Tongue (tissue), 2 donors: ENCODE measurements around the gene CPNE7. TPM values are rescaled to one million over a fixed set of nuclear protein-coding genes. Genes with fewer than 3 reads are reported as not detected.

Experiments
- DNase-seq: peaks from one replicate; pipeline ENCODE4 v3.0.0-alpha.2; 2015
- total RNA-seq: library from RNA; depleted of rRNA; stranded (reverse); fragments of >200 nt; gene quantifications from one replicate; pipeline ENCODE4 v1.2.3, GENCODE V29; 2014

Gene CPNE7
- total RNA-seq, 1 donor from 2014 or later, result not detected

DNA sequence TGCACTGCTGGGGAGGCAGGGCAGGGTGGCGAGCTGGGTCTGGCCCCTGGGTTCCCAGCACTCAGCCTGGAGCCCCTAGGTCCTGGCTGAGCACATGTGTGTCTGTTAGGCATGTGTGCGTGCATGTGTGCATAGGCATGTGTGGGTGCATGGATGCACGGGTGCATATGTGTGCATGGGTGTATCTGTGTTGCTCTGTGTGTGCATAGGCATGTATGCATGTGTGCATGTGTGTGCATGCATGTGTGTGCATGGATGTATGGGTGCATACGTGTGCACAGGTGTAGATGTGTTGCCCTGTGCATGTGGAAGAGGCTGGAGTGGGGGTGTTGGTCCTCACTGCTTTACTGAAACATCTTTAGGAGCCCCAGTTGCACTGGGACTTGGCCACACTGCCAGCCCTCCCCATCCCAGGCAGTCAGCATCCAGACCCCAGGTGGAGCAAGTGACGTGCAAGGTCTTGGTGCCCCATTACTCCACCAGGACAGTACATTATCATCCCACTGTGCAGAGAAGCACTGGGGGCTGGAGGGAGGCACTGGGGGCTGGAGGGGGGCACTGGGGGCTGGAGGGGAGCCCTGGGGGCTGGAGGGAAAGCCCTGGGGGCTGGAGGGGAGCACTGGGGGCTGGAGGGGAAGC, 27.5 kb downstream of the CPNE7 start:
- no peak for DNase-seq

DNA sequence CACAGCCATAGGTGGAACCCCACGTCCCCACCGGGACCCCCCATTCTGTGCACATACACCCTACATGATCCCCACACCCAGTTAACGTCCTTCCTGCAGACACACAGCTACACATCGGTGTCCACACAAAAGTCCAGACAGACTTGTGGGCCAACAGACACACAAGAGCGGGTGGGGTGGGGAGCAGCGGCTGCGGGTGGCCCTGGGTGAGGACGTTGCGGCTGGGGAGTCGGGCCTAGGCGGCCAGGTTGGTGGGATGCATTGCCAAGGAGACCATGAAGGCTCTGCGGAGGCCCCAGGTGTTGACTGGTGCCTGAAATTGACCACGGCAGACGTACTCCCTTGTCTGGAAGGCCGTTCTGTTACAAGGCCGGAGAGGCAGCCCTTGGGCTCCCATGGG, 29.2 kb downstream of the CPNE7 start:
- no peak for DNase-seq

DNA sequence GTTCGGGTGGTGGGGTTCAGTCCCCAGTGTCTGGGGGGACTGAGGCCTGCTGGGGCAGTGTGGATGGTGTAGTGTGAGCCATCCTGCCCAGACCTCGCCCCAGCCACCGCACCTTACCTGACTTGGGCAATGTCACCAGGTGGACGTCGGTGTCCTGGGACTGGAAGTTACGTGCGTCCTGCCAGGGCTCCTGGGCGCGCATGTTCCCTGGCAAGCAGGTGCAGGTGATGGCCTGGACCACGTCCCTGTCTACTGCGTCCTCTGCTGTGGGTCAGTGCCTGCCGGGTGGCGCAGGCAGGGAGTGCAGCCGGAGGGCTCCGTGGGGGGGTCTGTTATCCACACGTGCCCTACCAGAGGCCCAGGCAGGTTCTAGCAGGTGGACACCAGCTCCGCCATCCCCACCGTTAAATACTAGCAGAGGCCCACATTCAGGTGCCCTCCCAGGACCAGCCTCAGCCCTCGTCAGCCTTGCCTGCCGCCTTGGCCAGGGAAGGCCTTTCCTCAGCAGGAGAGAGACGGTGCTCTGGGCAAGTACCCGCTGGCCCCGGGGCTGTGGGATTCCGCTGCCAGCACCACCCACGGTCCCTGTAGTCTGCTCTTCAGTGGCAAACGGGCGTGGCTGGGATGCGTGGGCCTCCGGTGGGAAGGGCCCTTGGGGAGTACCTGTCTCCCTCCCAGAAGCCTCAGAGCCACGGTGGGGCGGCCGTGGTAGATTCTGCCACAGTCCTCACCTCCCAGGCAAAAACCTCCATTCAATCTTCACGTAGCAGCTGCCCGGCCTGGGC, 29.8 kb downstream of the CPNE7 start:
- no peak for DNase-seq

DNA sequence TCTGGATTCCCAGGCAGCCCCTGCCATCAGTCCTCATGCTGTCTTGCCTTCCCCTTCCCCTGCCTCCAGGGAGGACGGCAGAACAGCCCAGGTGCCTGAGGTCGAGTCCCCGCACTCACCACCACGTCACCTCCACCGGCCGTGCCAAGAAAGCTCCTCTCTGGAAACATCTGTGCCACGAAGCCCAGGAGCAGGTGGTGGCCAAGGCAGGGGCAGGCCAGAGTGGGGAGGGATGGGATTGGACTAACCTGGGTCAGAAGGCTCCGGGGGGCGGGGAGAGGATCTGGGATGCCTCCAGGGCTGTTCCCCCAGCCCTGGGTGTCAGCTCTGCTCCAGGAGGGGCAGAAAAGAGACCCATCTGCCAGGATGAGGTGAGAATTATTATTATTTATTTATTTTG, 30.4 kb downstream of the CPNE7 start:
- DNase-seq, result no peak

DNA sequence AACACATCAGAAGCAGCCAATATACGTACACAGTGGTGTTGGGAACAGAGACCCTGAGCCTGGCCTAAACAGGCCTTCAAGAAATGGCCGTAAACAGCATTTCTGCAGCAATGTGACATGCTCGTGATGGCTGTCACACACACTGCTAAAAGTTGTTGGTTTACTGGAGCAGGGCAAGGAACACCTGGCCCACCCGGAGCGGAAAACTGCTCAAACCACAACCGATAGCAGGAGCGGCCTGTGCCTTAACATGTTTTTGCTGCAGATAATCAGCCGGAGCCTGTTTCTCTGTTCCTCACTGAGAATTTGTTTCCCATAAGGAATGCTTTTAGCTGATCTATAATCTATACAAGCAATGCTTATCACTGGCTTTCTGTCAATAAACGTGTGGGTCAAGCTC, 31.9 kb downstream of the CPNE7 start:
- DNase-seq, result no peak

DNA sequence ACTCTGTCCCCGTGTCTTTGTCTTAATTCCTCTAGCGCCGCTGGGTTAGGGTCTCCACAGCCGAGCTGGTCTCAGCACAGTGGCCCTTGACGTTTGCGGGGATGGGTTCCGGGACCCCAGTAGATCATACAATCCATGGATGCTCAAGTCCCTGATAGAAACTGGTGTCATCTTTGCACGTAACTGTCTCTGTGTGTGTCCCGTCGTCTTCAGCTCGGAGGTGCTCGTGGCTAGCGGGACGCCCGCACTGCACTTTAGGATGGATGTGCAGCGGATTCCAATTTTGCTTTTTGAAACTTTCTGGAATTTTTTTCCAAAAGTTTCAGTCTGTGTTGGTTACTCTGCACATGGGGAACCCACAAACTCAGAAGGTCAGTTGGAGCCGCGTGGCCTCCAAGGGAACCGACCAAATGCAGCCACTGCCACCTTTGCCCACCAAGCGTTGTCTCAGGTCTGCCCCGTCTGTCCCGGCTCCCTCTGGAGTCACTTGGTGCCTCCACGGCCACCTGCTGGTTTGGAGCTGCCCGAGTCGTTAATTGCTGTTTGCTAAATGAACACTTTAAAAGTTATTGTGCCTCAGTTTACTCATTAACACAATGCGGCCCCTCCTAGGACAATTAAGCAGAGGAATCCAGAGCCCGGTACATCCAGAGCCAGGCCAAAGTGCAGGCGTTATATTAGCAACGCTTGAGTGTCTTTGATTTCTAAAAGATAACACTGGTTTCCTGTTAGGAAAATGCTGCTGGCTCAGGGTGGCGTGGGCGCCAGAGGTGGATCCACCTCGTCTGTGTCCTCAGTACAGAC, 32.6 kb downstream of the CPNE7 start:
- no peak for DNase-seq

DNA sequence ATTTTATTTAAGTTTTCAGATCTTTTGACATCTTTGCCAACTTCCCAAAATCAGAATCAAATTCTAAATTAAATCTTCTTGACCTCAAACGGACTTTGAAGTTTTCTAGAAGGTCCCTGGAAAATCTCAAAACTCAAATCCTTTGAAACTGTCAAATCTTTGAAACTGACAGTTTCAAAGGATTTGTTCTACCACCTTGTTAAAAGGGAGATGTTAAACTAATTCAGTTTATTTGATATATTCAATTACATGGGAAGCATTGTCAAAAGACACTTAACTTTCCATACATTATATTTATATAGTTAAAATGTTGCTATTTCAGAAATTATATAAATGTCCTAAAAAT, 34.5 kb downstream of the CPNE7 start:
- no peak for DNase-seq

DNA sequence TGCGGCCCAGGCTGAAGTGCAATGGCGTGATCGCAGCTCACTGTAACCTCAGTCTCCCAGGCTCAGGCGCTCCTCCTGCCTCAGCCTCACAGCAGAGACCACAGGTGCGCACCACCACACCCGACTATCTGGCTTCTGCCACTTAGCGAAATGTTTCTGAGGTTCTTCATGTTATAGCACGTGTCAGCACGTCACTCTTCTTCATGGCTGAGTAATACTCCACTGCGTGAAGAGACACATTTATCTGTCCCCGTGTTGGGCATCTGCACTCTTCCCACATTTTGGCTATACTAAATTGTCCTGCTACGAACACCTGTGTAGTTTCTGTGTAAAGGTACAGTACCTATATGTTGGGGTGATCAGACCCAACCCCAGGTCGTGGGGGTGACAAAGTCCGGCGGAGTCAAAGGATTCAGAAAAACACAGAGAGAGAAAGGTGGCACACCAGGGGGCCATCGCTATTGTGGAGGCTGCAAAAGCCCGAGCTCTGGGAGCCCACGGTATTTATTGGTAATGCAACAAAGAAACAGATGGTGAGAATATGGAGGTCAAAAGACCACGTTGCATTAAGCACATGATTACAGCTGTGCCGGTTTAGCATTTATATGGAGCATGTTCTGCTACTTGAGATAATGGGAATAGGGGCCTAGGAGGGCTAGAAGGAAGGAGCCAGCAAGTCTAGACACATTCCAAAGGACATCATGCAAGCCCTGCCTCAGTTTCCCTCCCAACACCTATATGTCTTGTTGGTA, 37.0 kb downstream of the CPNE7 start:
- no peak for DNase-seq

DNA sequence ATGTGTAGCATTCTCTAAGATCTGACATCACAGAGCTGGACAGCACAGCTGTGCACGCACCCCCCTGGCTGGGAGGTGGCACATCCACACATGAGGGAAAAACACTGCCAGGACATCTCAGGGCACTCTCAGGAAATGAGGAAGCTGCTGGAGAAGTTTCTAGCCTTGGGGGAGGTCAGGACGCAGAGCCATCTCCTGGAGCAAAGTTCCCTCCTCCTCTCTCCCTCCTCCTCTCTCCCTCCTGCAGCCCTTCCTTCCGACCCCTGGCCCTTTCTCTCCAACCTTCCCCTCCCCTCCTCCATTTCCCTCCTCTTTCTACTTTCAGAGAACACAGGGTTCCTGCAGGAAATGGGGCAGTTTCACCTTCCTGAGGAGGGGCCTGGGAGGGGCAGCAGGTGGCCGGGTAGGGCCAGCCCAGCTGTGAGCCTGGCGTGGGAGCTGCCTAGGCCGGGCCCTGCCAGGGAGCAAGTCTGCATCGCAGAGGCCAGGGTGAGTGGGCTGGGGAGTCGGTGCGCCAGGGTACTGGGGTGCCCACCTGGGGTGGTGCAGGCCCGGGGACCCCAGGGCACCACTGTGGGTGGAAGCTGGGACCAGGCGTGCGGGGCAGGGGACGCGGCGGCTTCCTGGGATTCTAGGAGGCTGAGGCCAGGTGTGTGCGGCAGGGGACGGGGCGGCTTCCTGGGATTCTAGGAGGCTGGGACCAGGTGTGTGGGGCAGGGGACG, 37.8 kb downstream of the CPNE7 start, which contains the start of gene DPEP1:
Gene DPEP1, plus strand, starts transcription at position 412 of the 723 bp plus-strand sequence. CDS start 16,769 bp downstream, outside the sequence.
- DNase-seq, result no peak

DNA sequence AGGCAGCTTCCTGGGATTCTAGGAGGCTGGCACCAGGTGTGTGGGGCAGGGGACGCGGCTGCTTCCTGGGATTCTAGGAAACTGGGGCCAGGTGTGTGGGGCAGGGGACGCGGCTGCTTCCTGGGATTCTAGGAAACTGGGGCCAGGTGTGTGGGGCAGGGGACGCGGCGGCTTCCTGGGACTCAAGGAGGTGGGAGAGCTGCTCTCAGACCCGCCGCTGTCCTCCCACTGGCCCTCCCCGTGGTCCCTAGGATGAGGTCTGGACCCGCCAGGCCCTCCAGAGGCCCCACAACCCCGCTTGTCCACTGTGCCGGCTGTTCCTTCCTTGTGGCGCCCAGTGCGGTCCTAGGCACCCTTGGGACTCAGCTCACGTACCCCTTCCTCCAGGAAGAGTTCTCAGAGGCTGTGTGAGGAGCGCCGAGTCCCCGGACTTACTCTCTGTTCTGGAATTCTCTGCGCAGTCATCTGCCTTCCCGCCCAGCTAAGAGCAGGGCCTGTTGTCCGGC, 38.4 kb downstream of the CPNE7 start:
- no peak for DNase-seq

DNA sequence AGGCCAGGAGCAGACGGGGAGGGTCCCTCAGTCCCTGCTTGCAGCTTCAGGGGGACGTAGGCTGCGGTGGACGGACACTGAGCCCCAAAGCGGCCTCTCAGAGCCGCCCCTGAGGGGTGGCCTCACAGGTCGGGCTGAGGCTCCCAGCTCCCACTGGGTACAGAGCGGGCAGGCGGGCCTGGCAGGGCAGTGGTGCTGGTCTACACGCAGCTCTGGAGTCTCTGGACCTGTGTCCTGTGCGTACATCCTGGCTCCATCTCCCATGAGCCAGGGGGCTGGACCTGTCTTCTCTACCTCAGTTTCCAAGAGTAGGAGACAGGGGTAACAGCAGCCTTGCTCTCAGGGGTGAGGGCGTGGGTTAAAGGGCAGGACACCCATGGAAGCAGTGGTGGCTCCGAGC, 39.6 kb downstream of the CPNE7 start:
- DNase-seq, result no peak

DNA sequence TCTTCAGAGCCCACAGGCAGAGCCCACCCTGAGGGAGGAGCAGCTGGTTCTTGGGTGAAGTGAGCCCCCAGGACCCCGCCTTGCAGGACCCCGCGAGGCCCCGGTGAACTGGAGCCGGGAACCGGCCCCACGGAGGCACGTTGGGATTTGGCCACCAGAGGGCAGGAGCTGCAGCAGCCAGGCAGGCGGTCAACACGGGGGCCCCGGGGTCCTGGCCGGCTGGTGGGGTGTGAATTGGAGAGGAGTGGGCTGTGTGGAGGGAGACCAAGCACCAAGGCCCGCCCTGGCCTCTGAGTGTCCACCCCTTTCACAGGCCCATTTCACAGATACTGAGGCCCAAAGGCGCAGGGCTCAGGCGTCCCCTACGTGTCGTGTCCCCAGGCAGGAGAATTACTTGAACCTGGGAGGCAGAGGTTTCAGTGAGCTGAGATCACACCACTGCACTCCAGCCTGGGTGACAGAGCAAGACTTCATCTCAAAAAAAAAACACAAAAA, 40.1 kb downstream of the CPNE7 start:
- DNase-seq, result no peak

DNA sequence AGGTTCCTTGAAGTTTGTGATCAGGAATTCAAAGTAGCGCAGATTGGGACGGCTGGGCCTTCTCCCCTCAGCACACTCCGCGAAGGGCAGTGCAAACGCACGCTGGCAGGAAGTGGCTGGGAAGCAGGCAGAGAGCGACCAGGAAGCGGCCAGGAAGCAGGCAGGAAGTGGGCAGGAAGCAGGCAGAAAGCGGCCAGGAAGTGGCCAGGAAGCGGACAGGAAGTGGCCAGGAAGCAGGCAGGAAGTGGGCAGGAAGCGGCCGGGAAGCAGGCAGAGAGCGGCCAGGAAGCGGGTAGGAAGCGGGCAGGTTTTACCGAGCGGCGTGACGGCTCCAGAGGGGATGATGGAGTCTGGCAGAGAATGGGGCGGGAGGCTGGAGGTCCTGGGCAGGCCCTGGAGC, 41.1 kb downstream of the CPNE7 start:
- DNase-seq, result no peak

DNA sequence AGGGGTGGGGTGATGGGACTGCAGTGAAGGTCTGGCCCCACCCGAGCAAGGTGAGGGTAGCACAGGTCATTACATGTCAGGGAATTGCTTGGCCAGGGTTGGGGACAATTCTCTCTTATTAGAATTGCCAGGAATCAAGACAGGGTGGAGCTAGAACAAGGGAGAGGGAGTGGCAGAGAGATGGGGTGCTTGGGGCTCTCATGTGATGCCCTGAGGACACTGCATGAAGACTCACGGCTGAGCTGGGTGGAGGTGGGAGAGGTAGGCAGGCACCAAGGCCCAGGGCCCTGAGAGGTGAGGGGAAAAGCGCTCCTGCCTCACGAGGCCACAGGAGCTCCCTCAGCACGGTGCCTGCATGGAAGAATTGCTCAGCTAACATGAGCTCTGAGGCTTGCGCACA, 41.5 kb downstream of the CPNE7 start:
- no peak for DNase-seq

DNA sequence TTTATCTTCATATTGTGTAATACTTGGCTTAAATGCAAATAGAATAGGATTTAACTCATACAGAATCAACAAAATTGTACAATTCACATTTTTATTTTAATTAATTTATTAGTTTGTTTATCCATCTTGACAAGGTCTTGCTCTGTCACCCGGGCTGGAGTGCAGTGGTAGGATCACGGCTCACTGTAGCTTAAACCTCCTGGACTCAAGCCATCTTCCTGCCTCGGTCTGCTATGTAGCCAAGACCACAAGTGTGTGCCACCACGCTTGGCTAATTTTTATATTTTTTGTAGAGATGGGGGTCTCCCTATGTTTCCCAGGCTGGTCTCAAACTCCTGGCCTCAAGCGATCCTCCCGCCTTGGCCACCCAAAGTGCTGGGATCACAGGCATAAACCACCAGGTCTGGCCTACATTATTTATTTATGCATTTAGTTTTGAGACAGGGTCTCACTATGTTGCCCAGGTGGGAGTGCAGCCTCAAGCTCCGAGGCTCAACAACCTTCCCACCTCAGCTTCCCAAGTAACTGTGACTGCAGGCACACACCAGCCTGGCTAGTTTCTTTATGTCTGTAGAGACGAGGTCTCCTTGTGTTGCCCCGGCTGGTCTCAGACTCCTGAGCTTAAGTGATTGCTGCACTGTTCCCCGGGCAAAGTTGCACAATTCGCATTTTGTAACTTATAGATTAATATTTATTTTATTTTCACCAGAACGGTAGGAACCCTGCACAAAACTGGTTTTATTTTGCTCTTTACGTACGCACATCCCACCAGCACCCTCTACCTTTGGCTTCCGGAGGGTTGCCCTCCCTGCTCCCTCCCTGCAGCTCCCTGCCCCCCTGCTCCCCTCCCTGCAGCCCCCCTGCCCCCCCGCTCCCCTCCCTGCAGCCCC, 42.8 kb downstream of the CPNE7 start:
- DNase-seq, result no peak

DNA sequence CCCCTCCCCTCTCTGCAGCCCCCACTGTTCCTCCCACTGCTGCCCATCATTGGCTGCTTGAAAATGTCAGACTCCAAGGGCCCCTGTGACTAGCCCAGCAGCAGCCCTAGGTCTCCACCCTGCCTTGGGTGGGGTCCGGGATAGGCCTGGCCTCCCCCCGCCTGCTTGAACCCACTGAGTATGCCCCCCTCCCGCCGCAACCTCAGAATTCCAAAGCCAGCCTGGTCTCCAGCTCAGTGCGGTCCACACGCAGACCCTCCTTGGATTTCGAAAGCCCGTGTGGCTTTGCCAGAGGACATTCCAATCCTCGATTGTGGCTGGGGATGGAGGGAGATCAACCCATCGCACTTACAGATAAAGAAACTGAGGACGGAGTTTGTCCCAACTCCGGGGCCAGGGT, 44.3 kb downstream of the CPNE7 start:
- DNase-seq, result no peak

DNA sequence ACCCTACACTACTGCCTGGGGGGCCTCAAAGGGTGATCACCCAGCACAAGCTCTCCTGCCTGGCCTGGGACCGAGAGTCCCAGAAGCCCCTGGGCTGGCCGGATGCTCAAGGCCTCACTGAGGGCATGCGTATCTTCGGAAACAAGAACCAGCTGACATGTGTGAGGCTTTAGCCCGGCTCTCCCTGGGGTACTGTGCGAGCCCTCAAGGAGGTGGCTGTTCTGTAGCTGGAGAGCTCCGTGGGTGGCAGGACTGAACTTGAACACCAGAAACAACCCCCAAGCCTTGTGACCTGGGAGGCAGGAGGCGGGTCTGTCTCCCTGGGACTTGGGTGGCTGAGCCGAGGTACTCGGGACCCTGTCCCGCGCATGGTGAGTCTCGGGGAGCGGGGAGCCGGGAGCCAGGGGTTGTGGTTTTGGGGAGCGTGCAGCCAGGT, 44.9 kb downstream of the CPNE7 start:
- no peak for DNase-seq

DNA sequence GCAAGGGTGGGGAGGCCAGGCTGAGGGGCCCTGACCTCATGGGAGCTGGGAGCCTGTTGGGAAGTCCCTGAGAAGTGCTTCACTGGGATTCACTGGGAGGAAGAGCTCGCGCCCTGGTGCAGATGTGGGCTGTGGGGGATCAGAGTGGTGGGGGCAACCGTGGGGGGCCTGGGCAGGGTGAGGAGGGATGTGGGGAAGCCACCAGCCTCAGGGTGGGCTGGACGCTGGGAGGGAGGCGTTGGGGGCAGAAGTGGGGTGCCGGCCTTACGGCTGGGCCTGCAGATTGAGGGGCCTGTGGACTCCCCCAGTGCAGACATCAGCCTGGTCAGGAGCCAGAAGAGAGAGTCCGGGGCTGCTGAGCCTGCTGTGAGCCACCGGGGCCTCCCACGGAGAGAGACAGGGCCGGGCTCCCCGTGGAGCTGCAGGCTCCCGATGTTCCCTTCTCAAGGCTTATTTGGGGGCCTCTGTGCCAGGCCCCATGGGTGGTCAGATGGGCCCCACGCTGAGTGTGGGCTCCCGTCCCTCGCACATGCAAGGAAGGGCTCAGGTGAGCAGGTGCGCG, 45.7 kb downstream of the CPNE7 start:
- DNase-seq, result no peak

DNA sequence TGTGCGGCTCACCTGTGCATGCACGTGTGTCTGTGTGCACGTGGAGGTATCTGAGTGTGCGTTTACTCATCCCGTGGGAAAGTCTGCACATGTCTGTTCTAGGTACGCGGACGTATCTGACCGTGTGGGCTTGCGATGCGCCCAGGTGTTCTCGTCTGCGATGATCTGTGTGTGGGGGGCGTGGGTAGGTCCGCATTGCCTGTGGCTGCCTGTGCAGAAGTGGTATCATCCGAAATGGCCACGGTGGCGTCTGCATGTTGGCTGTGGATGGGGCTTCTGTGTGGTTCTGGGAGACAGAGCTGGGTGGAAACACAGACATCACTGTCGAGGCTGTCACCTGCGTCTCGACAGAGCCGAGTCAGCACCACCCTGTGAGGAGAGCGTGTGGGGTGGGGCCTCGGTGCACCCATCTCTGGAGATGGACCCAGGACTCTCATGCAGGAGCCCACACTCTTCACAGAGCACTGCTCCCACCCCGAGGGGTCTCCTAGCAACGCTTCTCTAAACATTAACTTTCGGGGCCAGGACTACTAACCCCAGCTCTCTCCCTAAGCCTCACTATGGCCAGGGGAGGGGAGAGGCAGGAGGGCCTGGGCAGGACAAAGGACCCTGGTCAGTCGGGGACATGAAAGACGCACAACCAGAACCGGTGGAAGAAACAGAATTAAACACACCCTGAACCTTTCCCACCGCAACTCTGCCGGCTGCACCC, 46.3 kb downstream of the CPNE7 start:
- no peak for DNase-seq
